IgD-negative memory B cell (primary cell): ENCODE results near the gene XG. TPM values are rescaled to one million over a fixed set of nuclear protein-coding genes. Genes with fewer than 3 reads are reported as not detected.
A peak's percentile ranks its signal among the peaks of the same experiment; 100 is the strongest.
"Not testable (repeated sequence)": the region's sequence is repeated elsewhere in the genome, so short reads cannot be mapped to it uniquely, and the experiment has no call there.

Source experiments
- H3K27ac Mint-ChIP-seq, 3 donors: one replicate each; pipeline ENCODE4 v1.8.0; 2020 to 2022; ENCODE audit warnings: mild to moderate bottlenecking in 3 of 3, mixed read lengths in 3 of 3, moderate library complexity in 1 of 3
- H3K27me3 Mint-ChIP-seq: one replicate; pipeline ENCODE4 v1.8.0; 2021; ENCODE audit warnings: mixed read lengths
- H3K36me3 Mint-ChIP-seq: one replicate; pipeline ENCODE4 v1.8.0; 2020; ENCODE audit warnings: mild to moderate bottlenecking, mixed read lengths
- H3K4me1 Mint-ChIP-seq, 3 donors: one replicate each; pipeline ENCODE4 v1.8.0; 2020 to 2022; ENCODE audit warnings: mixed read lengths in 3 of 3, mild to moderate bottlenecking in 1 of 3
- H3K4me3 Mint-ChIP-seq, 4 donors: one replicate each; pipeline ENCODE4 v1.8.0; 2020 to 2022; ENCODE audit warnings: mild to moderate bottlenecking in 4 of 4, mixed read lengths in 4 of 4, moderate library complexity in 3 of 4
- H3K9me3 Mint-ChIP-seq, 3 donors: one replicate each; pipeline ENCODE4 v1.8.0; 2020 to 2021; ENCODE audit warnings: mixed read lengths in 3 of 3, mild to moderate bottlenecking in 1 of 3
- polyA plus RNA-seq: library from polyadenylated mRNA; unstranded; fragments of 300-500 nt; fragmentation: Illumina TruSeq; gene quantifications from one replicate; pipeline ENCODE4 v1.2.3, GENCODE V29; 2021

XG gene
- polyA plus RNA-seq, 1 donor from 2014 or later = not detected

GRCh38 chrX:2781226-2781571 lies 29.4 kb downstream of the XG start:
- no peak overlapping the region for H3K4me3 Mint-ChIP-seq
- peaks cover 2% of the 10 kb centered on the region for H3K36me3 Mint-ChIP-seq
- H3K9me3 Mint-ChIP-seq = peaks cover 0 to 4% (median 0%) of the 10 kb centered on the region in 3 donors
- no peaks in the 10 kb centered on the region for H3K4me1 Mint-ChIP-seq
- H3K27me3 Mint-ChIP-seq = peaks cover 15% of the 10 kb centered on the region
- no peak overlapping the region for H3K27ac Mint-ChIP-seq

DNA sequence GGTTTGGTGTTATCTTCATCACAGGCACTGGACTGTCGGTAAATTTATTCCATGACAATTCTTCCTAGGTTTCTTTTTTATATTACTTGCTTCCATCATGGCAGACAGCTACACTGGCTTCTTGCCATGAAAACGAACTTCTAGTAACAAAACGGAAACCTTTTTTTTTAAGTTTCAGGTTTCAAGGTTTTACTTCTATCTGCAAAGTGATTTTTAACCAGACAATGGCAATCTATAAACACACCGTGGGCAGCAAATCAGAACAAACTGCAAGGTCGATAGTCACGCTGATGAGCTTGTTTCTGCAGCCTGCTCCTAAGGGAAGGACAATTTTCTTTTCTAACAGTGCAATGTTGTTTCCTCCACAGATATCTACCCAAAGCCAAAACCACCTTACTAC lies 29.9 kb downstream of the XG start:
- peaks cover 2% of the 10 kb centered on the region for H3K36me3 Mint-ChIP-seq
- peaks cover 0 to 4% (median 0%) of the 10 kb centered on the region in 3 donors for H3K9me3 Mint-ChIP-seq
- no peaks in the 10 kb centered on the region for H3K4me1 Mint-ChIP-seq
- no peak overlapping the region for H3K4me3 Mint-ChIP-seq
- H3K27ac Mint-ChIP-seq = no peak overlapping the region
- peaks cover 17% of the 10 kb centered on the region for H3K27me3 Mint-ChIP-seq

DNA sequence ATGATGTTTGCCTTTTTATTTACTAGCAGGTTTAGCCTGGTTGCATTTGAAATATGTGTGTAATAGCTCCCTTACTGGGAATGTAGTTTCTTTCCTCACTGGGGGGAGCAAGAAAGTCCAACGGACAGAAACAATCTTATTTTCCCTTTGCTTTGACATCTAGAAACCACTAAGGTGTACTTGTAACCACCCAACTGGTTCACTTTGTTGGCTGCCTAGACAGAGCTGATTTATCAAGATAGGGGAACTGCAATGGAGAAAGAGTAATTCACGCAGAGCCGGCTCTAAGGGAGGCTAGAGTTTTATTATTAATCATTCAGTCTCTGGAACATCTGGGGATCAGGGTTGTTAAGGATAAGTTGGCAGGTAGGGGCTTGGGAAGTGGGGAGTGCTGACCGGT lies 30.3 kb downstream of the XG start:
- H3K9me3 Mint-ChIP-seq = peaks cover 0 to 4% (median 0%) of the 10 kb centered on the region in 3 donors
- peaks cover 2% of the 10 kb centered on the region for H3K36me3 Mint-ChIP-seq
- H3K4me3 Mint-ChIP-seq = no peak overlapping the region
- H3K4me1 Mint-ChIP-seq = no peaks in the 10 kb centered on the region
- peaks cover 17% of the 10 kb centered on the region for H3K27me3 Mint-ChIP-seq
- H3K27ac Mint-ChIP-seq = no peak overlapping the region

DNA sequence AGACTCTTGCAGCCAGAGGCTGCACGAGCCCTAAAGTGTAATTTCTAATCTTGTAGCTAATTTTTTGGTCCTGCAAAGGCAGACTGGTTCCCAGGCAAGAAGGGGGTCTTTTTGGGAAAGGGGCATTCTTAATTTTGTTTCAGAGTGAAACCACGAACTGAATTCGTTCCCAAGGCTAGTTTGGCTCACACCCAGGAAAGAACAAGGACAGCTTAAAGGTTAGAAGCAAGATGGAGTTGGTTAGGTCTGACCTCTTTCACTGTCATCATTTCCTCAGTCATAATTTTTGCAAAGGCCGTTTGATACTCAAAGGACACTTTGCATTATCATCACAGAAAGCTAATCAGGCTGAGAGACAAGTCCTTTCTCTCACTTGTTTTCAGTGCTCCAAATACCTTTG lies 30.9 kb downstream of the XG start:
- H3K27me3 Mint-ChIP-seq = peaks cover 17% of the 10 kb centered on the region
- H3K27ac Mint-ChIP-seq = no peak overlapping the region
- H3K4me3 Mint-ChIP-seq = no peak overlapping the region
- no peaks in the 10 kb centered on the region for H3K4me1 Mint-ChIP-seq
- peaks cover 2% of the 10 kb centered on the region for H3K36me3 Mint-ChIP-seq
- peaks cover 0 to 4% (median 0%) of the 10 kb centered on the region in 3 donors for H3K9me3 Mint-ChIP-seq

GRCh38 chrX:2784026-2784425 lies 32.2 kb downstream of the XG start:
- H3K9me3 Mint-ChIP-seq = peaks cover 0 to 4% (median 0%) of the 10 kb centered on the region in 3 donors
- H3K4me1 Mint-ChIP-seq = no peaks in the 10 kb centered on the region
- H3K27me3 Mint-ChIP-seq = peaks cover 17% of the 10 kb centered on the region
- peaks cover 2% of the 10 kb centered on the region for H3K36me3 Mint-ChIP-seq
- no peak overlapping the region for H3K4me3 Mint-ChIP-seq
- no peak overlapping the region for H3K27ac Mint-ChIP-seq

GRCh38 chrX:2785538-2785937 lies 33.7 kb downstream of the XG start:
- Mint-ChIP-seq H3K4me3 (no peak overlapping the region), H3K36me3 (no peaks in the 10 kb centered on the region), H3K27ac (no peak overlapping the region), H3K4me1 (no peaks in the 10 kb centered on the region), H3K27me3 (peaks cover 19% of the 10 kb centered on the region), H3K9me3 (peaks cover 0 to 4% (median 0%) of the 10 kb centered on the region in 3 donors)

GRCh38 chrX:2788980-2789379 lies 37.1 kb downstream of the XG start:
- H3K9me3 Mint-ChIP-seq = peaks cover 0 to 4% (median 0%) of the 10 kb centered on the region in 3 donors
- H3K27me3 Mint-ChIP-seq = peaks cover 13% of the 10 kb centered on the region
- peaks cover 0 to 3% (median 0%) of the 10 kb centered on the region in 3 donors for H3K4me1 Mint-ChIP-seq
- H3K4me3 Mint-ChIP-seq = no peak overlapping the region
- no peak overlapping the region for H3K27ac Mint-ChIP-seq
- peaks cover 3% of the 10 kb centered on the region for H3K36me3 Mint-ChIP-seq

DNA sequence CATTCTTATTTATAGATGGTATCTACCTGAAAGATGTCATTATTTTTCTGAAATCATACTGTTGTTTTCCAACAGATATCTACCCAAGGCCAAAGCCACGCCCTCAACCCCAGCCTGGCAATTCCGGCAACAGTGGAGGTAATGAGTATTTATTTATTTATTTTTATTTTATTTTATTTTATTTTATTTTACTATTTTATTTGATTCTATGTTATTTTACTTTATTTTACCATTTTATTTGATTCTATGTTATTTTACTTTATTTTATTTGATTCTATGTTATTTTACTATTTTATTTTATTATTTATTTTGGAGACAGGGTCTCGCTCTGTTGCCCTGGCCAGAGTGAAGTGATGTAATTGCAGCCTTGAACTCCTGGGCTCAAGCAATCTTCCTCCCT lies 37.7 kb downstream of the XG start:
- H3K36me3 Mint-ChIP-seq = peaks cover 3% of the 10 kb centered on the region
- no peak overlapping the region for H3K4me3 Mint-ChIP-seq
- peaks cover 13% of the 10 kb centered on the region for H3K27me3 Mint-ChIP-seq
- no peak overlapping the region for H3K27ac Mint-ChIP-seq
- peaks cover 0 to 3% (median 0%) of the 10 kb centered on the region in 3 donors for H3K4me1 Mint-ChIP-seq
- peaks cover 0 to 4% (median 0%) of the 10 kb centered on the region in 3 donors for H3K9me3 Mint-ChIP-seq

DNA sequence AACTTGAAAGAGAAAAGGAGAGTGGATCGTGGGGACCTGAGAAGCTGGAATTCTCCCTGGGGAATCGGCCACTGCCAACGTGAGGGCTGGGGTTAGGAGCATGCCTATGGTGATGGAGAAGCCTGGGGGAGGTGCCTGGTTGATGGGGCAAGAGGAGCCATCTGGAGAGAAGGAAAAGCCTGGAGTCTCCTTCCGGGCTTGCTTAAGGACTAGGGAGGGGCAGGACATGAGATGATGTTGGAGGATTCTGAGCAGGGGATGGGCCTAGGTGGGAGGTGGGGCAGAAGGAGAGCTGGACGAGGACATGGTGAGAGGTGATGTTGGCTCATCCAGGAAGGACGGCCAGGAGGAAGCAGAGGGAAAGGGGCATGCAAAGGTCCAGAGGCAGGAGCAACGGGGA lies 41.9 kb downstream of the XG start:
- Mint-ChIP-seq H3K4me3 (no peak overlapping the region), H3K36me3 (peaks cover 3% of the 10 kb centered on the region), H3K4me1 (peaks cover 0 to 4% (median 0%) of the 10 kb centered on the region in 3 donors), H3K27me3 (peaks cover 4% of the 10 kb centered on the region), H3K27ac (no peak overlapping the region), H3K9me3 (no peaks in the 10 kb centered on the region)

GRCh38 chrX:2794336-2794735 lies 42.5 kb downstream of the XG start:
- Mint-ChIP-seq H3K9me3 (no peaks in the 10 kb centered on the region), H3K4me3 (no peak overlapping the region), H3K27me3 (peaks cover 4% of the 10 kb centered on the region), H3K4me1 (peaks cover 0 to 6% (median 0%) of the 10 kb centered on the region in 3 donors), H3K36me3 (peaks cover 3% of the 10 kb centered on the region), H3K27ac (no peak overlapping the region)

DNA sequence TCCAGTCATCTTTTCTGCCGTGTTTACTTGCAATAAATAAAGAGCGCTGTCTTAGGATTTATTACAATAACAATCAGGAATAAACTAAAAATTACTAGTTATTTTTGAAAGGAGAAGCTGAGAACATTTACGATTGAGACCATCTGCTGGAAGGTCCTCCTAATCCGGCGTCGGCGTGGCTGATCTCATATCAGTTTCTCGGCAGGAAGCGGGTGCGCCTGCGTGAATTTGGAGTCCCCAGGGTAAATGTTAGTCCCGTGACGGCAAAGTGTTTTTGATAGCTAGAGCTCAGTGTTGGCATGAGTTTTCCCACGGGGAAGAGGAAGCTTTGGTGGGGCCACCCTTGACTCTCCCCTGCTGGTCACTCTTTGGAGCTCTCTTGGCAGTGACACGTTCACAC lies 45.0 kb downstream of the XG start:
- H3K27ac Mint-ChIP-seq, H3K4me1 Mint-ChIP-seq, H3K36me3 Mint-ChIP-seq, H3K9me3 Mint-ChIP-seq: not testable (repeated sequence)
- peaks cover 11% of the 10 kb centered on the region for H3K27me3 Mint-ChIP-seq
- peak overlapping the region in 1 of 4 donors; percentile 17 for H3K4me3 Mint-ChIP-seq

GRCh38 chrX:2799369-2799768 lies 47.5 kb downstream of the XG start:
- Mint-ChIP-seq H3K36me3 (no peaks in the 10 kb centered on the region), H3K27me3 (peaks cover 13% of the 10 kb centered on the region), H3K4me1 (peaks cover 0 to 7% (median 0%) of the 10 kb centered on the region in 3 donors), H3K27ac (no peak overlapping the region), H3K9me3 (no peaks in the 10 kb centered on the region), H3K4me3 (no peak overlapping the region)

- not testable (repeated sequence) for H3K4me1 Mint-ChIP-seq, H3K36me3 Mint-ChIP-seq, H3K4me3 Mint-ChIP-seq, H3K27ac Mint-ChIP-seq, H3K9me3 Mint-ChIP-seq
- H3K27me3 Mint-ChIP-seq = peaks cover 13% of the 10 kb centered on the region
These were observed 48.1 kb downstream of the XG start for GRCh38 chrX:2799980-2800379.

GRCh38 chrX:2801223-2801622 lies 49.4 kb downstream of the XG start:
- H3K4me1 Mint-ChIP-seq = peaks cover 0 to 7% (median 0%) of the 10 kb centered on the region in 3 donors
- H3K36me3 Mint-ChIP-seq = no peaks in the 10 kb centered on the region
- H3K27me3 Mint-ChIP-seq = peaks cover 13% of the 10 kb centered on the region
- H3K27ac Mint-ChIP-seq = no peak overlapping the region
- no peaks in the 10 kb centered on the region for H3K9me3 Mint-ChIP-seq
- no peak overlapping the region for H3K4me3 Mint-ChIP-seq

- not testable (repeated sequence) for H3K4me1 Mint-ChIP-seq, H3K36me3 Mint-ChIP-seq, H3K27ac Mint-ChIP-seq, H3K9me3 Mint-ChIP-seq
- Mint-ChIP-seq H3K27me3 (peaks cover 13% of the 10 kb centered on the region), H3K4me3 (peak overlapping the region in 1 of 4 donors; percentile 58)
These were observed 50.7 kb downstream of the XG start for GRCh38 chrX:2802376-2803090.

DNA sequence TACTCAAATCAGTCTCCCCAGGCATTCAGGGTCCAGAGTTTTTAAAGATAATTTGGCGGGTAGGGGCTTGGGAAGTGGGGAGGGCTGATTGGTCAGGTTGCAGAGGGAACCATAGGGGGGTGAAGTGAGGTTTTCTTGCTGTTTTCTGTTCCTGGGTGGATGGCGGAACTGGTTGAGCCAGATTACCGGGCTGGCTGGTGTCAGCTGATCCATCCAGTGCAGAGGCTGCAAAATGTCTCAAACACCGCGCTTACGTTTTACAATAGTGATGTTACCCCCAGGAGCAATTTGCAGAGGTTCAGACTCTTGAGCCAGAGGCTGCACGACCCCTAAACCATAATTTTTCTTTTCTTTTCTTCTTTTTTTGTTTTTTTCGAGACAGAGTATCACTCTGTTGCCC lies 51.6 kb downstream of the XG start:
- not testable (repeated sequence) for H3K36me3 Mint-ChIP-seq, H3K4me1 Mint-ChIP-seq, H3K4me3 Mint-ChIP-seq, H3K27ac Mint-ChIP-seq, H3K9me3 Mint-ChIP-seq
- peaks cover 13% of the 10 kb centered on the region for H3K27me3 Mint-ChIP-seq
